ENCODE data around the gene SPDYC. TPM values are rescaled to one million over a fixed set of nuclear protein-coding genes. Genes with fewer than 3 reads are reported as not detected.

Gene SPDYC
- total and polyA plus RNA-seq, 9 of the 15 experiments (the other 6 are each of a cell fraction or from before 2014, with no cell fraction given), result 4.4 to 18.8 (median 9.2) TPM

GRCh38 chr11:65180877-65181568 lies 11.0 kb downstream of the SPDYC start (continued):
- peak; percentile 45; the same call in 1 of the 2 replicates for TF ChIP-seq REST (IDR thresholded peaks at IDR 0.05; ENCODE audit: borderline replicate concordance)
- TF ChIP-seq REST (CRISPR knock-in tag; IDR thresholded peaks at IDR 0.05; ENCODE audit: low read depth), result 0 out of 2 replicates have a peak, but pooled peaks have one; percentile 18
- no peak for TF ChIP-seq SMARCB1 (IDR thresholded peaks at IDR 0.05; ENCODE audit: insufficient read length, low read depth)
- TF ChIP-seq NR3C1 (CRISPR knock-in tag; IDR thresholded peaks at IDR 0.05), result no peak
- TF ChIP-seq, protein P1, sequence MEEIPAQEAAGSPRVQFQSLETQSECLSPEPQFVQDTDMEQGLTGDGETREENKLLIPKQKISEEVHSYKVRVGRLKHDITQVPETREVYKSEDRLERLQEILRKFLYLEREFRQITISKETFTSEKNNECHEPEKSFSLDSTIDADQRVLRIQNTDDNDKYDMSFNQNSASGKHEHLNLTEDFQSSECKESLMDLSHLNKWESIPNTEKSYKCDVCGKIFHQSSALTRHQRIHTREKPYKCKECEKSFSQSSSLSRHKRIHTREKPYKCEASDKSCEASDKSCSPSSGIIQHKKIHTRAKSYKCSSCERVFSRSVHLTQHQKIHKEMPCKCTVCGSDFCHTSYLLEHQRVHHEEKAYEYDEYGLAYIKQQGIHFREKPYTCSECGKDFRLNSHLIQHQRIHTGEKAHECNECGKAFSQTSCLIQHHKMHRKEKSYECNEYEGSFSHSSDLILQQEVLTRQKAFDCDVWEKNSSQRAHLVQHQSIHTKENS (CRISPR knock-in tag; IDR thresholded peaks at IDR 0.05), result no peak
- TF ChIP-seq HDAC1 (IDR thresholded peaks at IDR 0.05), result peak in 1 of 2 experiments; percentile 72; a peak in 2 of 4 replicates
- peak; percentile 55 for TF ChIP-seq ATF7 (IDR thresholded peaks at IDR 0.05)
- TF ChIP-seq RCOR1 (IDR thresholded peaks at IDR 0.05; ENCODE audit: borderline replicate concordance in 1 of 2, low read depth in 2 of 2, low read length in 2 of 2), result peak in 1 of 2 experiments; percentile 26; a peak in 1 of 4 replicates
- peak; percentile 57; the same call in 1 of the 2 replicates for TF ChIP-seq PHF8 (IDR thresholded peaks at IDR 0.05; ENCODE audit: borderline replicate concordance, low read length)
- TF ChIP-seq, protein P2, sequence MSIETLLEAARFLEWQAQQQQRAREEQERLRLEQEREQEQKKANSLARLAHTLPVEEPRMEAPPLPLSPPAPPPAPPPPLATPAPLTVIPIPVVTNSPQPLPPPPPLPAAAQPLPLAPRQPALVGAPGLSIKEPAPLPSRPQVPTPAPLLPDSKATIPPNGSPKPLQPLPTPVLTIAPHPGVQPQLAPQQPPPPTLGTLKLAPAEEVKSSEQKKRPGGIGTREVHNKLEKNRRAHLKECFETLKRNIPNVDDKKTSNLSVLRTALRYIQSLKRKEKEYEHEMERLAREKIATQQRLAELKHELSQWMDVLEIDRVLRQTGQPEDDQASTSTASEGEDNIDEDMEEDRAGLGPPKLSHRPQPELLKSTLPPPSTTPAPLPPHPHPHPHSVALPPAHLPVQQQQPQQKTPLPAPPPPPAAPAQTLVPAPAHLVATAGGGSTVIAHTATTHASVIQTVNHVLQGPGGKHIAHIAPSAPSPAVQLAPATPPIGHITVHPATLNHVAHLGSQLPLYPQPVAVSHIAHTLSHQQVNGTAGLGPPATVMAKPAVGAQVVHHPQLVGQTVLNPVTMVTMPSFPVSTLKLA (conservative IDR thresholded peaks at IDR 0.05), result peak in 1 of 2 experiments; percentile 62
- TF ChIP-seq JUND (IDR thresholded peaks at IDR 0.05; ENCODE audit: borderline replicate concordance, low read depth, low read length), result peak; percentile 33; the same call in 1 of the 2 replicates
- TF ChIP-seq JUND (tag; IDR thresholded peaks at IDR 0.05; ENCODE audit: borderline replicate concordance, low read depth, low read length), result 0 out of 3 replicates have a peak, but pooled peaks have one; percentile 8
- TF ChIP-seq, protein P3, sequence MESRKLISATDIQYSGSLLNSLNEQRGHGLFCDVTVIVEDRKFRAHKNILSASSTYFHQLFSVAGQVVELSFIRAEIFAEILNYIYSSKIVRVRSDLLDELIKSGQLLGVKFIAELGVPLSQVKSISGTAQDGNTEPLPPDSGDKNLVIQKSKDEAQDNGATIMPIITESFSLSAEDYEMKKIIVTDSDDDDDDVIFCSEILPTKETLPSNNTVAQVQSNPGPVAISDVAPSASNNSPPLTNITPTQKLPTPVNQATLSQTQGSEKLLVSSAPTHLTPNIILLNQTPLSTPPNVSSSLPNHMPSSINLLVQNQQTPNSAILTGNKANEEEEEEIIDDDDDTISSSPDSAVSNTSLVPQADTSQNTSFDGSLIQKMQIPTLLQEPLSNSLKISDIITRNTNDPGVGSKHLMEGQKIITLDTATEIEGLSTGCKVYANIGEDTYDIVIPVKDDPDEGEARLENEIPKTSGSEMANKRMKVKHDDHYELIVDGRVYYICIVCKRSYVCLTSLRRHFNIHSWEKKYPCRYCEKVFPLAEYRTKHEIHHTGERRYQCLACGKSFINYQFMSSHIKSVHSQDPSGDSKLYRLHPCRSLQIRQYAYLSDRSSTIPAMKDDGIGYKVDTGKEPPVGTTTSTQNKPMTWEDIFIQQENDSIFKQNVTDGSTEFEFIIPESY (CRISPR knock-in tag; IDR thresholded peaks at IDR 0.05), result 0 out of 2 replicates have a peak, but pooled peaks have one; percentile 20
